ENCODE results near the gene ELP2. TPM values are rescaled to one million over a fixed set of nuclear protein-coding genes. Genes with fewer than 3 reads are reported as not detected.

ELP2 gene
- total and polyA plus RNA-seq, 4 donors = 27.3 to 78.1 (median 50.9) TPM

DNA sequence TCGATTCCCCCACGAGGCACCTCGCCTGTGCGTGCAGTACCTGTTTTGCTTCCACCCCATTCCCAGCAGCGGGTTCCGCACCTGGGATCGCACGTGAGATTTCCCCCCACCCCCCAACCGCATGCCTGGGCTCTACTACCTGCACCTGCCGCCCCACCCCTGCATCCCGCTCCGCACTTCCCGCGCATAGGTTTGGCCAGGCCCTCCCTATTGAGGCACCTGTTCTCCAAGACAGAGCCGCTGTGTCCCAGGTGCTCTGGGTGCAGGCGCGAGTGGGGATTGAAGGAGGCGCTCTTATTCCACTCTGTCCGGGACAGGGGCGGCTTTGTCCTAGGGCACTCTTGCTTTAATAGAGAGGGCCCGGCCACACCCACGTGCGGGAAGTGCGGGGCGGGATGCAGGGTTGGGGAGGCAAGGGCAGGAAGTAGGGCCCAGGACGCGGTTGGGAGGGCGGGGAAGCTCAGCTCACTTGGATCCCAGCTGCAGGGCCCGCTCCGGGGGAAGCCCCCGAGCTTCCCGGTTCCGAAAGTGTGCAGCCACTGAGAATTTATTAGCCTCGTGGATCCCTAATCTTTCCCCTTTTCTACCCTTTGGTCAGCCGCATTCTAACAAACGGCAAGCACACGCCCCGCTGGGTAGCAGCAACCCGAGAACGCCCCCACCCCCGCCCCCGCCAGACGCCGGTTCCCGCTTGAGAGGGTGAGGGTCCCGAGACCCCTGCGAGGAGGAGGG, 56.9 kb downstream of the ELP2 start:
- peak overlapping the region; percentile 91 to 94 for H3K27ac ChIP-seq (ENCODE audit: low read depth in 1 of 2, low read length in 2 of 2)

DNA sequence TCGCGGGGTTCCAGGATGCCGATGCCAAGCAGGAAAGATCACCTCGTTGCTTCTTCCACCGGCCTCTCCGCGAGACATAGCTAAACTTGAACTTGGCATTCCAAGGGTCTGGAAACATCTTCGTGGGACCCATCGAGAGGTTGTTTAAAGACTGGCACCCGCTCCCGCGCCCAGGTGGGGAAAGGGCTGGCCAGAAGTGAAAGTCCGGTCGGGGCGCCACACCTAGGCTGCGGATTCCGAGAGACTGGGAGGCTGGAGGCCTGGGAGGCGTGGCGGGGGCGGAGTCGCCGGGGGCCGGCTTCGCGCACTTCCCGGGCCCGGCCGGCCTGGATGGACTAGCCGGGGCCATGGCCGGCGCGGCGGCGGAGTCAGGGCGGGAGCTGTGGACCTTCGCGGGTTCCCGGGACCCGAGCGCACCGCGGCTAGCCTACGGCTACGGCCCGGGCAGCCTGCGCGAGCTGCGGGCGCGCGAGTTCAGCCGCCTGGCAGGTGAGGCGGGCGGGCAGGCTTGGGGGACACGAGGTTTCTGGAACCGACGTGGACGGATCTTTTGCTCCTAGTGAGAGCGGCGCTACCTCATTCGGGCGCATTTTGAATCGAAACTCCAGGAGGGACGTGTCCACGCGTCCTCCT, 57.6 kb downstream of the ELP2 start, which contains the start of gene MOCOS:
TSS of gene MOCOS (plus strand) at position 305 of the 633 bp plus-strand sequence. CDS start at position 348, 43 bp downstream.
- Histone ChIP-seq H3K9ac (ENCODE audit: low read depth in 1 of 2, low read length in 2 of 2) (peak within 1 kb of the TSS; percentile 71 to 84), H3K27me3 (ENCODE audit: control insufficient read depth in 4 of 4, insufficient read depth in 4 of 4, low read length in 3 of 4) (no peaks in the 10 kb centered on the region), H3K4me1 (ENCODE audit: control insufficient read depth in 4 of 4, insufficient read depth in 4 of 4, low read length in 3 of 4) (peaks cover 4 to 21% (median 12%) of the 10 kb centered on the region in 4 donors), H3K9me3 (ENCODE audit: control insufficient read depth in 4 of 4, low read length in 3 of 4) (no peaks in the 10 kb centered on the region), H3K36me3 (ENCODE audit: control insufficient read depth in 4 of 4, insufficient read depth in 3 of 4, low read depth in 1 of 4, low read length in 3 of 4) (peaks cover 0 to 3% (median 0%) of the 10 kb centered on the region in 4 donors), H3K4me3 (ENCODE audit: low read depth in 1 of 3, low read length in 3 of 3) (peak within 1 kb of the TSS; percentile 56 to 84 (median 82)), H3K27ac (ENCODE audit: low read depth in 1 of 2, low read length in 2 of 2) (peak within 1 kb of the TSS; percentile 91 to 94)
- DNase-seq (ENCODE audit: low spot score) = peak; percentile 81
- WGBS = under 1% methylated on average over 66 of the region's 66 CpGs
- TF ChIP-seq HNF4A (conservative IDR thresholded peaks at IDR 0.05) (peak in 1 of 2 donors; percentile 56), NR2F2 (IDR thresholded peaks at IDR 0.05) (no peak), EGR1 (IDR thresholded peaks at IDR 0.05; ENCODE audit: low read depth in 2 of 2) (peak in 1 of 2 donors; percentile 13), JUND (IDR thresholded peaks at IDR 0.05) (no peak), RXRA (IDR thresholded peaks at IDR 0.05) (peak in 1 of 2 donors; percentile 16), RAD21 (IDR thresholded peaks at IDR 0.05) (peak; percentile 25 to 60), HNF4G (IDR thresholded peaks at IDR 0.05) (no peak), TAF1 (conservative IDR thresholded peaks at IDR 0.05) (peak; percentile 40), FOXA1 (IDR thresholded peaks at IDR 0.05) (no peak), YY1 (IDR thresholded peaks at IDR 0.05) (peak; percentile 85)
- TF ChIP-seq, protein P1, sequence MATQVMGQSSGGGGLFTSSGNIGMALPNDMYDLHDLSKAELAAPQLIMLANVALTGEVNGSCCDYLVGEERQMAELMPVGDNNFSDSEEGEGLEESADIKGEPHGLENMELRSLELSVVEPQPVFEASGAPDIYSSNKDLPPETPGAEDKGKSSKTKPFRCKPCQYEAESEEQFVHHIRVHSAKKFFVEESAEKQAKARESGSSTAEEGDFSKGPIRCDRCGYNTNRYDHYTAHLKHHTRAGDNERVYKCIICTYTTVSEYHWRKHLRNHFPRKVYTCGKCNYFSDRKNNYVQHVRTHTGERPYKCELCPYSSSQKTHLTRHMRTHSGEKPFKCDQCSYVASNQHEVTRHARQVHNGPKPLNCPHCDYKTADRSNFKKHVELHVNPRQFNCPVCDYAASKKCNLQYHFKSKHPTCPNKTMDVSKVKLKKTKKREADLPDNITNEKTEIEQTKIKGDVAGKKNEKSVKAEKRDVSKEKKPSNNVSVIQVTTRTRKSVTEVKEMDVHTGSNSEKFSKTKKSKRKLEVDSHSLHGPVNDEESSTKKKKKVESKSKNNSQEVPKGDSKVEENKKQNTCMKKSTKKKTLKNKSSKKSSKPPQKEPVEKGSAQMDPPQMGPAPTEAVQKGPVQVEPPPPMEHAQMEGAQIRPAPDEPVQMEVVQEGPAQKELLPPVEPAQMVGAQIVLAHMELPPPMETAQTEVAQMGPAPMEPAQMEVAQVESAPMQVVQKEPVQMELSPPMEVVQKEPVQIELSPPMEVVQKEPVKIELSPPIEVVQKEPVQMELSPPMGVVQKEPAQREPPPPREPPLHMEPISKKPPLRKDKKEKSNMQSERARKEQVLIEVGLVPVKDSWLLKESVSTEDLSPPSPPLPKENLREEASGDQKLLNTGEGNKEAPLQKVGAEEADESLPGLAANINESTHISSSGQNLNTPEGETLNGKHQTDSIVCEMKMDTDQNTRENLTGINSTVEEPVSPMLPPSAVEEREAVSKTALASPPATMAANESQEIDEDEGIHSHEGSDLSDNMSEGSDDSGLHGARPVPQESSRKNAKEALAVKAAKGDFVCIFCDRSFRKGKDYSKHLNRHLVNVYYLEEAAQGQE (IDR thresholded peaks at IDR 0.05) = peak; percentile 91
- TF ChIP-seq, protein P2, sequence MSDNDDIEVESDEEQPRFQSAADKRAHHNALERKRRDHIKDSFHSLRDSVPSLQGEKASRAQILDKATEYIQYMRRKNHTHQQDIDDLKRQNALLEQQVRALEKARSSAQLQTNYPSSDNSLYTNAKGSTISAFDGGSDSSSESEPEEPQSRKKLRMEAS (IDR thresholded peaks at IDR 0.05) = no peak
- TF ChIP-seq, protein P3, sequence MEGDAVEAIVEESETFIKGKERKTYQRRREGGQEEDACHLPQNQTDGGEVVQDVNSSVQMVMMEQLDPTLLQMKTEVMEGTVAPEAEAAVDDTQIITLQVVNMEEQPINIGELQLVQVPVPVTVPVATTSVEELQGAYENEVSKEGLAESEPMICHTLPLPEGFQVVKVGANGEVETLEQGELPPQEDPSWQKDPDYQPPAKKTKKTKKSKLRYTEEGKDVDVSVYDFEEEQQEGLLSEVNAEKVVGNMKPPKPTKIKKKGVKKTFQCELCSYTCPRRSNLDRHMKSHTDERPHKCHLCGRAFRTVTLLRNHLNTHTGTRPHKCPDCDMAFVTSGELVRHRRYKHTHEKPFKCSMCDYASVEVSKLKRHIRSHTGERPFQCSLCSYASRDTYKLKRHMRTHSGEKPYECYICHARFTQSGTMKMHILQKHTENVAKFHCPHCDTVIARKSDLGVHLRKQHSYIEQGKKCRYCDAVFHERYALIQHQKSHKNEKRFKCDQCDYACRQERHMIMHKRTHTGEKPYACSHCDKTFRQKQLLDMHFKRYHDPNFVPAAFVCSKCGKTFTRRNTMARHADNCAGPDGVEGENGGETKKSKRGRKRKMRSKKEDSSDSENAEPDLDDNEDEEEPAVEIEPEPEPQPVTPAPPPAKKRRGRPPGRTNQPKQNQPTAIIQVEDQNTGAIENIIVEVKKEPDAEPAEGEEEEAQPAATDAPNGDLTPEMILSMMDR (IDR thresholded peaks at IDR 0.05; ENCODE audit: low read depth, low read length, missing input control) = no peak
- TF ChIP-seq, protein P4, sequence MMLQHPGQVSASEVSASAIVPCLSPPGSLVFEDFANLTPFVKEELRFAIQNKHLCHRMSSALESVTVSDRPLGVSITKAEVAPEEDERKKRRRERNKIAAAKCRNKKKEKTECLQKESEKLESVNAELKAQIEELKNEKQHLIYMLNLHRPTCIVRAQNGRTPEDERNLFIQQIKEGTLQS (IDR thresholded peaks at IDR 0.05) = no peak

More for the DNA sequence above, 56.9 kb downstream of the ELP2 start:
- Histone ChIP-seq H3K9me3 (ENCODE audit: control insufficient read depth in 4 of 4, low read length in 3 of 4) (no peaks in the 10 kb centered on the region), H3K4me3 (ENCODE audit: low read depth in 1 of 3, low read length in 3 of 3) (peak overlapping the region; percentile 56 to 84 (median 82)), H3K4me1 (ENCODE audit: control insufficient read depth in 4 of 4, insufficient read depth in 4 of 4, low read length in 3 of 4) (peaks cover 4 to 21% (median 12%) of the 10 kb centered on the region in 4 donors), H3K36me3 (ENCODE audit: control insufficient read depth in 4 of 4, insufficient read depth in 3 of 4, low read depth in 1 of 4, low read length in 3 of 4) (peaks cover 0 to 1% (median 0%) of the 10 kb centered on the region in 4 donors), H3K27me3 (ENCODE audit: control insufficient read depth in 4 of 4, insufficient read depth in 4 of 4, low read length in 3 of 4) (no peaks in the 10 kb centered on the region), H3K9ac (ENCODE audit: low read depth in 1 of 2, low read length in 2 of 2) (peak overlapping the region; percentile 51 to 71)
- DNase-seq (ENCODE audit: low spot score) = no peak
- peak in 1 of 2 donors; percentile 10 for TF ChIP-seq EGR1 (IDR thresholded peaks at IDR 0.05; ENCODE audit: low read depth in 2 of 2)
- TF ChIP-seq NR2F2 (IDR thresholded peaks at IDR 0.05) = no peak
- WGBS = 20% methylated on average over 47 of the region's 47 CpGs

All from liver (tissue), 9 donors.